ENCODE measurements around the gene CTNND2.

Gene CTNND2

DNA sequence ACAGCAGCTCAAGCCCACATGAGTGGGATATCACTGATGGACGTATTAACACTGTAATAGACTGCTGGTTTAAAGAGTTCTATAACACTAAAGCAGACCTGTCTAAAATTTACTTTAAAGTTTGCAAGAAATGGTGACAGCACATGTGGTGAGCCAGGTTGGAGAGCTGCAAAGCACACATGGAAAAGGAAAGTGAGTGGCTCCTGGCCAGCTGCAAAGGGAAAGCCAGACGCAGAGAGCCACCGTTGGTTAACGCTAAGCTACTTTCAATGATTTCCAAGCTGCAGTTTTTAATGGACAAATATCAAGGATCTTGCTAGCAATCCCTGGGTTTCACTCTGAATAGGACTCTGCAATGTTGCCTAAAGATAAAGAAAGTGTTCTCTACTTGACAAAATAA lies 89.9 kb downstream of the CTNND2 start:
- DNase-seq (ENCODE audit: low spot score): no peak
- TF ChIP-seq, protein P1, sequence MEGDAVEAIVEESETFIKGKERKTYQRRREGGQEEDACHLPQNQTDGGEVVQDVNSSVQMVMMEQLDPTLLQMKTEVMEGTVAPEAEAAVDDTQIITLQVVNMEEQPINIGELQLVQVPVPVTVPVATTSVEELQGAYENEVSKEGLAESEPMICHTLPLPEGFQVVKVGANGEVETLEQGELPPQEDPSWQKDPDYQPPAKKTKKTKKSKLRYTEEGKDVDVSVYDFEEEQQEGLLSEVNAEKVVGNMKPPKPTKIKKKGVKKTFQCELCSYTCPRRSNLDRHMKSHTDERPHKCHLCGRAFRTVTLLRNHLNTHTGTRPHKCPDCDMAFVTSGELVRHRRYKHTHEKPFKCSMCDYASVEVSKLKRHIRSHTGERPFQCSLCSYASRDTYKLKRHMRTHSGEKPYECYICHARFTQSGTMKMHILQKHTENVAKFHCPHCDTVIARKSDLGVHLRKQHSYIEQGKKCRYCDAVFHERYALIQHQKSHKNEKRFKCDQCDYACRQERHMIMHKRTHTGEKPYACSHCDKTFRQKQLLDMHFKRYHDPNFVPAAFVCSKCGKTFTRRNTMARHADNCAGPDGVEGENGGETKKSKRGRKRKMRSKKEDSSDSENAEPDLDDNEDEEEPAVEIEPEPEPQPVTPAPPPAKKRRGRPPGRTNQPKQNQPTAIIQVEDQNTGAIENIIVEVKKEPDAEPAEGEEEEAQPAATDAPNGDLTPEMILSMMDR (IDR thresholded peaks at IDR 0.05): no peak
- Histone ChIP-seq H3K27ac (no peak overlapping the region), H3K4me3 (no peak overlapping the region)

DNA sequence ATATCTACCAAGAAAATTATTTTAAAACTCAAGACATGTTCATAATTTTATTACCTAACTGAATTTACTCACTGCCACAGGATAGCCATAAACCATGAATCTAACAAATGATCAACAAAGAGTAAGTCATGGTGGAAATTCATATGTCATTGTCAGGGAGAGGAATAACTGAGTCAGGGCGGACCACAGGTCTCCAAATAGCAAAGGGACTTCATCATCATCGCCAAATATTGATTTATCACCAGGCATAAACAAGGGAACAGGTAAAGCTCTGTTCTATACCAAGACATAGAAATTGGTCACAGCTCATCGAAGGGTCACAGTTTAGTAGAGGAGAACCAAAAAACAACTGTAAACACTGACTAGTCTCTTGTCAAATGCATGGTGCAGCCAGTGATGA lies 94.8 kb downstream of the CTNND2 start:
- DNase-seq (ENCODE audit: low spot score): no peak
- Histone ChIP-seq H3K4me3 (no peak overlapping the region), H3K27ac (no peak overlapping the region)
- TF ChIP-seq, protein P1 (IDR thresholded peaks at IDR 0.05): no peak

DNA sequence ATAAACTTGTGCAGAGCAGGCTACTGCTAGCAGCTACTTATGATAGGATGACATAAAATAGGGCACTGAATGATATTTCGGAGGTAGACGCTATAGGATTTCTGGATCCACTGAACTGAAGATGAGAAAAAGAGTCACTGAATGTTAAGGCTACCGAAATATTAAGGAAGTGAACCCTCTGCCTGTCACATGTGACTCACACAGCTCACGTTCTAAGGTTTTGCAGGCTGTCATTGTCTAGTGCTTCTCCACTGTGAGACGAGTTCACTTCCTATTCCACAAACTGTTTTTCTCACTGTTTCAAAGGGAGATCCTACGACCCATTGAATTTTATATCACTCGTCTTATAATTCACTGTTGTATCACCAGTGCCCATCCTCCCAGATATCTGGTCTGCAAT lies 100.8 kb downstream of the CTNND2 start:
- no peak for DNase-seq (ENCODE audit: low spot score)
- TF ChIP-seq, protein P1 (IDR thresholded peaks at IDR 0.05): no peak
- no peak overlapping the region for H3K4me3 ChIP-seq
- no peak overlapping the region for H3K27ac ChIP-seq

DNA sequence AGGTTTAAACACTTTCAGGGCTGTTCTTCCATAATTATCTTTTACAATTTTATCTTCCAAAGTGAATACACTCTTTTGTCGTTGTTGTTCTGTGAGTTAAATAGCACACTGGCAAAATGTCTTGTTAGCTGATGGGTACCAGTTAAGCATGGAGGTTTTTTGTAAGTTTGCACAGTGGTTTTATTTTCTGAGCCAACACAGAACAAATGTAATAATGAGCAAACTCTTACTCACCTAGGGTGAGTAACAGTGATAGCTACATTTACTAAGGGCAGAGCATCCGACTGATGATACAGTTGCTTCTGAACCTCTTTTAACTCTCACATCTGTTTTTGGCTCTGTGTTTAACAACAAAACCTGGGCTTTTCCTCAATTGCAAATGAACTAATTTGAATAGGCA lies 103.2 kb downstream of the CTNND2 start:
- TF ChIP-seq, protein P1 (IDR thresholded peaks at IDR 0.05): no peak
- Histone ChIP-seq H3K27ac (no peak overlapping the region), H3K4me3 (no peak overlapping the region)
- DNase-seq (ENCODE audit: low spot score): no peak

DNA sequence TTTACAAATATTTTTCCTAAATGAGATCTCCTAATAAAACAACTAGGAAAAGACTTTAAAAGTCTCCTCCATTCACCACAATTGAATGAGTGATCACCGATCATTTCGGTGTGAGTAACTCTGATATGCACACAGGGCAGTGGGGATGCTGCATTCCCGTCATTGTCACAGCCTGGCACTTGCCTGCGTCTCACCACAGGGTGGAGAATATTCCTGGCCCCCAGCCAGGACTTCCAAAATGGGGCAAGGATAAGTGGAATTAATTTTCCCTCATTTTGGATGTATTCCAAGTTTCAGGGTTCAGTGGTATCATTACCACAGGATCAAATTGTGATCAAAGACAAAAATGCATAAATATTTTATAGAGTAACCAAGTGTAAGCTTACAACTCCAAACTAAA lies 107.1 kb downstream of the CTNND2 start:
- no peak for DNase-seq (ENCODE audit: low spot score)

DNA sequence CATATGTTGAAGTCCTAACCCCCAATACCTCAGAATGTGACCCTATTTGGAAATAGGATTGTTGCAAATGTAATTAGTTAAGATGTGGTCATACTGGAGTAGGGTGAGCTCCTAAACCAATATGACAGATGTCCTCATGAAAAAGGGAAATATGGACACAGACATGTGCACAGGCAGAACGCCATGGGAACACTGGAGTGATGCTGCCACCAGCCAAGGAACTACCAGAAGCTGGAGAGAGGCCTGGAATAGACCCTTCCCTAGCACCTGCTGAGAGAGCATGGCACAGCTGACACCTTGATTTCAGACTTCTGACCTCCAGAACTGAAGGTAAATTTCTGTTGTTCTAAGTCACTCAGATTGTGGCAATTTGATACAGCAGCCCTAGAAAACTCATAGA lies 110.8 kb downstream of the CTNND2 start:
- TF ChIP-seq, protein P1 (IDR thresholded peaks at IDR 0.05): no peak
- no peak overlapping the region for H3K4me3 ChIP-seq
- no peak overlapping the region for H3K27ac ChIP-seq
- no peak for DNase-seq (ENCODE audit: low spot score)

More for the DNA sequence above, 107.1 kb downstream of the CTNND2 start:
- no peak overlapping the region for H3K4me3 ChIP-seq
- no peak overlapping the region for H3K27ac ChIP-seq
- TF ChIP-seq, protein P1 (IDR thresholded peaks at IDR 0.05): no peak

DNA sequence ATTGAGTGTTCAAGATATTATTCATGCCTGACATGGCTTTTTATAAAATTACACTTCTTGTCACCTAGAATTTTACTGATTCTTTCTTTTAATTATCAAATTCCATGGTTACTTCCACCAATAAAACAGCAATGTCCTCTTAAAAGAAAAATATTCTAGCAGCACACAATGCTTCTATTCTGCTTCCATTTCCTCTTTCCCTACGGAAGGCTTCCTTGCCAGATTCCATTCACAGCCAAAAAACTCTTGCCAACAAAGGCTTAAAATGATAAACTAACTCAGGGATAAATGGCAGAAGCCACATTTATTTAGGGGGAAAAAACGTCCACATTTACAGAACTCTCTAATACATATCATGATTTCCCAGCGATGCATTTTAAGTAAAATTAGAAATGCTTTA lies 111.6 kb downstream of the CTNND2 start:
- no peak overlapping the region for H3K4me3 ChIP-seq
- no peak for DNase-seq (ENCODE audit: low spot score)

More for the DNA sequence above, 111.6 kb downstream of the CTNND2 start:
- H3K27ac ChIP-seq: no peak overlapping the region
- TF ChIP-seq, protein P1 (IDR thresholded peaks at IDR 0.05): no peak

Data from coronary artery (tissue), 2 donors.